Measurements from ENCODE around the gene KIF4A.

KIF4A gene

DNA sequence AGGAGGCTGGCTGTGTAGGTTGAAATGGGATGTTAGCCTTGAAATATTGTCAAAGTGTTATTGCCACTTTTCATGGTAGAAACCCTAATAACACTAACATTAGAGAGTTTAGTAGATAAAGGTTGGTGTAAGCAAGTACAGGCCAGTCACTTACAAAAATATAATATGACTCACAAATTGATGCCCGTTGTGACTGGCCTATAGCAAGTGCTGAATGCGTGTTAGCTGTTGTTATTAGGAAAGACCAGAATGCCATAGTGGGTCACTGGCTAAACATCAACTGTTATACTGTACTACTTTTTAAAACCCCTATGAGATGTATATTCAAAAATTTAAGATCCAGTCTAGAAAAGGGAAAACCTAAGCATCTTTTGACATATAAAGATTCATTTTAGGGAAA lies 112.8 kb downstream of the KIF4A start:
- no peak for DNase-seq (ENCODE audit: low read depth)
- no peak for TF ChIP-seq CTCF (IDR thresholded peaks at IDR 0.05; ENCODE audit: low read length, missing control alignments)

GRCh38 chrX:70405003-70405402 lies 115.1 kb downstream of the KIF4A start:
- DNase-seq (ENCODE audit: low read depth) = no peak
- TF ChIP-seq CTCF (IDR thresholded peaks at IDR 0.05; ENCODE audit: low read length, missing control alignments) = no peak
- no peak overlapping the region for H3K4me3 ChIP-seq (replicated peaks; ENCODE audit: low read depth, low read length)

More for the DNA sequence above, 112.8 kb downstream of the KIF4A start:
- no peak overlapping the region for H3K4me3 ChIP-seq (replicated peaks; ENCODE audit: low read depth, low read length)

DNA sequence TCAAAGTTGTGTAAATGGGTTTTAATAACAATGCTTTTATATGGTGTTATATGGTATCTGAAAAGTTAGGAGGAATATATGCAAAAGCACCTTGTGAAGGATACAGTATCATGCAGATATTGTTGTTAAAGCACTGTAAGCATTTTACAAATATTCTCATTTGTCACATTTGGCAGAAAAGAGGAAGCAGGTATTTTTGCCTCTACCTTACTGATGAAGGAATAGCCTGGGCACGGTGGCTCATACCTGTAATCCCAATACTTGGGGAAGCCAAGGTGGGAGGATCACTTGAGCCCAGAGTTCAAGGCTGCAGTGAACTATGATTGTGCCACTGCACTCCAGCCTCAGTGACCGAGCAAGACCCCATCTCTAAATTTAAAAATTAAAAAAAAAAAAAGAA lies 121.0 kb downstream of the KIF4A start:
- DNase-seq (ENCODE audit: low read depth) = no peak
- no peak overlapping the region for H3K4me3 ChIP-seq (replicated peaks; ENCODE audit: low read depth, low read length)
- TF ChIP-seq CTCF (IDR thresholded peaks at IDR 0.05; ENCODE audit: low read length, missing control alignments) = no peak

DNA sequence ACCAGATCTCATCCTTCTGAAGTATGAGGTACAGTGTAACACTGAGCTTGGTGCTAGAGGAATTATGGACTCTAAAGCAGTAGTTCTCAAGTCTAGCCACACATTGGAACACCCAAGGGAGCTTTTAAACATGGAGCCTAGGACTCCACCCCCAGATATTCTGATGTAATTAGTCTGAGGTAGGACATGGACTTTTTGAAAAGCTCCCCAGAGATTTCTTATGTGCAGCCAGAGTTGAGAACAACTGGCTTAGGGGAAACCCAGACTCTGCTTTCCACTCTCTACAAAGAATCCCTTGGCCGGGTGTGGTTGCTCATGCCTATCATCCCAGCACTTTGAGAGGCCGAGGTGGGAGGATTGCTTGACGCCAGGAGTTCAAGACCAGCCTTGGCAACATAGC lies 121.6 kb downstream of the KIF4A start:
- DNase-seq (ENCODE audit: low read depth) = no peak
- no peak for TF ChIP-seq CTCF (IDR thresholded peaks at IDR 0.05; ENCODE audit: low read length, missing control alignments)
- H3K4me3 ChIP-seq (replicated peaks; ENCODE audit: low read depth, low read length) = no peak overlapping the region

- DNase-seq (ENCODE audit: low read depth) = peak; percentile 11
- no peak overlapping the region for H3K4me3 ChIP-seq (replicated peaks; ENCODE audit: low read depth, low read length)
- no peak for TF ChIP-seq CTCF (IDR thresholded peaks at IDR 0.05; ENCODE audit: low read length, missing control alignments)
Measured at GRCh38 chrX:70421618-70422017, 131.7 kb downstream of the KIF4A start.

DNA sequence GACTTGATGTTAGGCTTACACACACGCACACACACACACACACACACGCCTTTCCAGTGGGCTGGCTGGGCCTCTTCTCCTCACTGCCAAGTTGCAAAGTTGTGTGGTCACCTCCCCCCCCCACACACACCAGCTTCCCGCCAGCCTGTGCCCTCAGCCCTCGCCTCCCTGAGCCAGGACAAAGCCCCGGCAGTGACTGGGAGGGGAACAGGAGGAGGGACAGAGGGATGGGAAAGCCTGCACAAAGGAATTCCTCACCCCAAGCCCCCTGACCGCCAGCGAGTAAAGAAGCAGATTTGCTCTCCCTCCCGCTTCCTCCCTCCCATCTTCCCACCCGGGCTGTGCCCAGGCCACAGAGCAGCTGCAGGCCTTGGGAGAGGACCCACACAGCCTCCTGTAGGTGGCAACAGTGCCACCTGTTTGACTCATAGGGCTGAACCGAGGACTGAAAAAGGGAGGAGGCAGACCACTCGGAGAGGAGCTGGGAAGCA lies 133.0 kb downstream of the KIF4A start, which contains the start of gene GDPD2:
GDPD2 (plus strand) TSS at position 464 of the 491 bp plus-strand sequence. CDS start 1,671 bp downstream, outside the sequence.
- H3K4me3 ChIP-seq (replicated peaks; ENCODE audit: low read depth, low read length) = no peak within 1 kb of the TSS
- no peak for TF ChIP-seq CTCF (IDR thresholded peaks at IDR 0.05; ENCODE audit: low read length, missing control alignments)
- peak; percentile 22 for DNase-seq (ENCODE audit: low read depth)

GRCh38 chrX:70423936-70424675 lies 134.2 kb downstream of the KIF4A start:
- H3K4me3 ChIP-seq (replicated peaks; ENCODE audit: low read depth, low read length) = no peak overlapping the region
- no peak for DNase-seq (ENCODE audit: low read depth)
- TF ChIP-seq CTCF (IDR thresholded peaks at IDR 0.05; ENCODE audit: low read length, missing control alignments) = no peak
